Stimulated activated CD4-positive, alpha-beta T cell treated with anti-CD3 and anti-CD28 coated beads, Interleukin-4, amount 100 ng/mL, for 4 hours (primary cell): ENCODE measurements around the gene PIPOX.
A peak's percentile ranks its signal among the peaks of the same experiment; 100 is the strongest.

Experiments used
- DNase-seq, 2 experiments: peaks; one replicate each; pipeline ENCODE4 v3.0.0-alpha.2; 2020

PIPOX gene

DNA sequence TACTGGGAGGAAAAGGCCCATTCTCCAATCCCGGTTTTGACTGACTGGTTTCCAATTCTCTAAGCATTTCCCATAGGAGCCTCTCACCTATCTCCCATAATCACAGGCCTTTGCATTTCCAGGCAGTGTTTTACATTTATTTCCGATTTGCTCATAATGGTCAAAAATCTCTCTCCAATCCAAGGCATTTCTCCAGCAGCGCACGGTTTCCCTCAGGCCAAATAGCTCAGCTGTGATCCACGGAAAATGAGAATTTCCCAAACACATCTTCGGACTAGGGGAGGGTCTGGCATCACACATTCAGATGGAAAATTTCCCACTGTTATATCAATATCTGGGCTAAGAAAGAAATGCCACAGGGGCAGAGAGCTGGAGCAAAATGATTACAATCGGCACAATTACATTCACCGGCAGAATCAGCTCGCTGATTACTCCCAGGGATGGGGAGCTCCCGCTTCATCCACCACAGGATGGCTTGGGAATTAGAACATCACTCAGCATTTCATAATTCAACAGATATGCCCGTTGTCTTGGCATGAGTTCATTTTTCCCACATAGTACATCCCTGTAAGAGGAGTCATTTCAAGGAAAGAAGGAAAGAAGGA lies 6.7 kb downstream of the PIPOX start:
- DNase-seq: no peak

DNA sequence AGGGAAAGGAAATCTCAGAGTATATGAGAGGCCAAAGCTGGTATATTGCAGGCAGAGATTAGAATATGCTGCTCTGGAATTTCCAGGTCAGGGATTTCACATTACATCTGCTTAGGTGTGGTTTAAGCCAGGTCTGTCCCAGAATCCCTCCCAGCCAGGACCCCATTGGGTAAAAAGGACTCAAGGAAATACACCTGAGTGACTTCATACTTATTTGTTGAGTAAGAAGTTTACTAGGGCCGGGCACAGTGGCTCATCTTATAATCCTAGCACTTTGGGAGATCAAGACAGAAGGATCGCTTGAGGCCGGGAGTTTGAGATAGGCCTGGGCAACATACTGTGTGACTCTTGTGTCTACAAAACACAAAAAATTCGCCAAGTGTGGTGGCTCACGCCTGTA lies 7.2 kb downstream of the PIPOX start:
- no peak for DNase-seq

GRCh38 chr17:29051194-29051593 lies 8.3 kb downstream of the PIPOX start:
- DNase-seq: no peak

DNA sequence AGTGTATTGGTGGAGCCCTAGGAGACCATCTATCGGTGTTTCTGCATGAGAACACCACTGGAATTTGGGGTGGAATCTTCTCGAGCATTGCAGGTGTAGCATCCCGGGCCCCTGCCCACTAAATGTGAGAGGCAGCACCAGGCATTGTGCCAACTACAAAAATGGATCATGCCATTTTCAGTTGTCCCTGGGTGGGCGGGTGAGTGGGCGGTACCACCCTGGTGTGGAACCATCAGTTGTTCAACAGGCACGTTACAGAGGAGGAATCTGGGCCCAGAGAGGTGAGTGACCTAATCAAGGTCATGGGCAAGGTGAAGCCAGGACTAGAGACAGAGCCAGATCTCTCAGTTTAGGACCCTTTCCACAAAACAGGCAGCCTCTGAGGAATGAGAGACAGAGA lies 8.8 kb downstream of the PIPOX start:
- peak in 1 of 2 experiments; percentile 3 for DNase-seq

DNA sequence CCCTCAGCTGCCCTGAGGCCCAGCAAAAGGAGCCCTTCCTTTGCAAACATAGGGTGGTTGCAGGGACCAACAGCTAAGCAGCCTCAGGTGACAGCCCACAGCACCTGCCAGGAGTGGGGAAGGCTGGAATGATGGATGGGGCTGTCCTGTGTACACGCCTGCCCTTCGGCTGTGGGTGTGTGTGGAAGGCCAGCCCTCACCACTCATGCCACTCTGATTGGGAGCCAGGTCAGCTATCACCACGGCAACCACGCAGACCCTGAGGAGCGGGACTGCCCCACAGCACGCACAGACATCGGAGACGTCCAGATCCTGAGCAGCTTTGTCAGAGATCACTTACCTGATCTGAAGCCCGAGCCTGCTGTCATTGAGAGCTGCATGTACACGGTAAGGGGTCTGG lies 11.9 kb downstream of the PIPOX start:
- DNase-seq: no peak

- no peak for DNase-seq
Measured at GRCh38 chr17:29057361-29057760, 14.4 kb downstream of the PIPOX start.

DNA sequence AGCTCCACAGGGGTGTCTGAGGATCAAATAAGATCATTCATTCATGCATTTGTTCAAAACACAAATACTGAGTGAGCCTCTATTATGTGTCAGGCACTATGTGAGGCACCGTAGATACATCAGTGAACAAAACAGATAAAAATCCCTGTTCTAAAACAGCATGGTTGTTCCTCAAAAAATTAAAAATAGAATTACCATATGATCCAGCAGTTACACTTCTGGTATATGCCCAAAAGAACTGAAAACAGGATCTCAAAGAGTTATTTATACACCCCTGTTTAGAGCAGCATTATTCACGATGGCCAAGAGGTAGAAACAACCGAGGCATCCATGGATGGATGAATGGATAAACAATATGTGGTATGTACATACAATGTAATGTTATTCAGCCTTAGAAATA lies 15.4 kb downstream of the PIPOX start:
- no peak for DNase-seq

- DNase-seq: no peak
Measured at GRCh38 chr17:29059281-29059680, 16.3 kb downstream of the PIPOX start.

- no peak for DNase-seq
Measured at GRCh38 chr17:29060475-29060874, 17.5 kb downstream of the PIPOX start.

DNA sequence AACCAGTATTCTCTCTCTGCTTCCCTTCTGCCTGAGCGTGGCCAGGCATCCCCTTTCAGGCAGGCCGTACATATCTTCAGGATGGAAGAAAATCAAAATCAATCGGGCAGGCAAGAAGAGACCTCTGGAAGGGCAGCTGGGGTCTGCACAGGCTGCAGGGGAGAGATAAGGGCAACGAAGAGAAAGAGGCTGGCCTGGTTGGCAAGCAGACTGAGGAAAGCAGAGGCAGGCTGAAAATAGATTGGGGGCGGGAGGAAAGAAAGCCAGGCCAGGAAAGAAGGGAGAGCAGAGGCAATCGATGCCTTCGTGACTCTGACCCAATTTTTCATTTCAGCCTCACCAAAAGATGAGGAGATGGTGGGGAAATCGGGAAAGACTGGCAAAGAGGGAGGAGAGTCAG lies 18.1 kb downstream of the PIPOX start:
- no peak for DNase-seq

- DNase-seq: no peak
Measured at GRCh38 chr17:29062215-29062614, 19.3 kb downstream of the PIPOX start.

GRCh38 chr17:29063992-29064391 lies 21.1 kb downstream of the PIPOX start:
- no peak for DNase-seq

GRCh38 chr17:29066047-29066446 lies 23.1 kb downstream of the PIPOX start:
- no peak for DNase-seq

DNA sequence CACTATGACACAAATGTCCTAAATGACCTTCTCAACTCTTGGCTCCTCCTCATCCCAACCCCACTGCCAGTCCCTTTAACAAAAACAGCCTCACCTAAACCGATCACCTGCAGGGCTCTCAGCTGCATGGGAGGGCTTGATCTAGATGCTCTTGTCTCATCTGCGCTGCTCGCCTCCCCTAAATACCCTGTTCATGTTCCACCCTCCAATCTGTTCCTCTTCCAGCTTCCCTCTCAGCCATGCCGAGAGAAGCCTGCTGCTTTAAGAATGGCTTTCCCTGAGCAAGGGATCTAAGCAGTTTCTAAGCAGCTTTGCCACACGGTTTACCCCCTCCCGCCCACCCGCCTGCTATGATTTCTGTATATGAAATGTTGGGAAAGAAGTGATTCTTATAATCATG lies 23.7 kb downstream of the PIPOX start:
- DNase-seq: no peak

DNA sequence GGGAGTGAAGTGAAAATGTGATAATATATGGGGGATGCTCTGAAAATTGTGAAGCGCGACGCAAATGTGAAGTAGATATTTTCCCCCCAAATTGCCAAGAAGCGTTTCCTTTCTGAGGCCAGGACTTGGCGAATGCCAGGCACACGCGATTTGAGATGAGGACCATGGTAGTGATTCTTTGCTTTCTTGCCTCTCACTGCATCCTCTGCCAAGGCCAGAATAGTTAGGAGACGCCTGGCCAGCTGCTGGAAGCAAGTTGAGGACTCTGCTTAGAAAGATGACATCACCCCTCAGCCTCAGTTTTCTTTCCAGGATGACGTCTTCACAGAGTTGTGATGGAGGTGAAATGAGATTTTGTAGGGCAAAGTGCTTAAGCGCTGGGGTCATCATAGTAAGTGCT lies 25.9 kb downstream of the PIPOX start:
- DNase-seq: no peak

DNA sequence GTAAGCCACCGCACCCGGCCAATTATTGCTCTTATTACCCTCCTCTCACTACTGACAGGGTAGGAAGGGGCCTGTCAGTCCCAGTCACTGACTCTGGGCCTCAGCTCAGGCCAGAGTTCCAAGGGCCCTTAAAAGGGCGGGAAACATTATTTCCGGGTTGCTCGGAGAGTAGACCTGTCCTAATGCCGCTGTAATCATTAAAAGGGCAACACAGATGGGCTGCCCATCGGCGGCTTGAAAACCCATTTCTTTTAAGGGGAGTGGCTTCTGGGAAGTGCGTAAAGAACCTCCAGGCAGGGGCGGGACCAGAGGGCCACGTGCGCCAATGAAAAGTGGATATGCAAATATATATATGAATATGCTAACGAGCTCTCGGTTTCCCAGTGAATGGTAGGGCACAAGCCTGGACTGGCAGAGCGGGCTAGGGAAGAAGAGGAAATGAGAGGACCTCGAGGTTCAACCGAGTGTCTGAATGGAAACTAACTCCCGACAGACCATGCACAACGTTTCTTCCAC lies 26.6 kb downstream of the PIPOX start:
- no peak for DNase-seq

- no peak for DNase-seq
Measured at GRCh38 chr17:29070308-29070707, 27.4 kb downstream of the PIPOX start.

DNA sequence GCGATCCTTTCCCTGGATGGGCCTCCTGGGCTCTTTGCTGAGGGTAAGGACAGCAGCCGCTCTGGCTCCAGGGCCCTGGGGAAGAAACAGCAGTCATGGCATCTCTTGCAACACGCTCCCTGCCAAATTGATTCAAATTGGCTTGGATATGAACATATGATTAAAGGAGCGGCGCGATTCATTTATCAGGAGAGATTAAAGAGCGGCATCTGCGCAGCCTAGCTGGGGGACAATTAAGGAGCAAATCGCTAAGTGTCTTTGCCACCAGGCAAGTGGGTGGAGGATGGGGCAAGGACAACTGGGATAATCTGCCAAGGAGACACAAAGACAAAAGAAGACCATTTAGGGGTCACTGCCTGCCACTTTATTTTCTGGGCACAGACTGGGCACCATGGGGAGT lies 27.8 kb downstream of the PIPOX start:
- no peak for DNase-seq

DNA sequence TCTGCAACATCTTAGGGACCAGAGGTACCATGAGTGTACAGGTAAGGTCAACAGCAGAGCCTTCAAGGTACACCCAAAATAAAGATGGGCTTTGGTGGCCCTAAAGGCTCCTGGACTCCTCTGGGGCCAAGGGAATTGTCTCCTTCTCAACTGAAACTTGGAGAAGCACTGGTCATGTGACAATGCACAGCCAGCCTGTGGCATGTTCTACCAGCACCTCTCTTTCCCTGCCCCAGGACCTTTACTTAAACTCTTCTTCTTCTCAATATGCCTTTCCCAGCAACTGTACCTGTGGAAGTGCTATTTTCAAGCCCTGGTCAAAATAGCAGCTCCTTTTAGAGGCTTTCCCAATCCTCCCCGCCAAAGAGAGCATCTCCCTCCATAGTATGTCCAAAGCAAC lies 28.4 kb downstream of the PIPOX start:
- DNase-seq: no peak

GRCh38 chr17:29073045-29073444 lies 30.1 kb downstream of the PIPOX start:
- no peak for DNase-seq

DNA sequence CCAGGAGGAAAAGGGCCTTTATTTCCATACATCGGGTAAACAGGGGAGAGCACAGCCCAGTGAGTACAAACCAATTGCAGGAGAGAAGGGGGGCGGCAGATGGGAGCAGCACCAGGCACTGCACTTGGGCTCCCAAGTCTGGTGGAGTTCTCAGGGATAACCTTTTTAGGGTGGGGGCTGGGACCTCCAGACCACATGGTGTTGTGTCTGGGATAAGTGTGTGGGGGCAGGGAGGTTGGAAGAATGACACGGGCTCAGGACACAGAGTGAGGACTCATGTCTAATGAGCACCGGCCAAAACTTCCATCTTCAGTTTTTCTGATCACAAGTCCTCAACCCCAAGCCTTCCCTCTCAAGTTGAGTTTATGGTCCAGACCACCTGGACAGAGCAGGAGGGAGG lies 30.6 kb downstream of the PIPOX start:
- DNase-seq: no peak

DNA sequence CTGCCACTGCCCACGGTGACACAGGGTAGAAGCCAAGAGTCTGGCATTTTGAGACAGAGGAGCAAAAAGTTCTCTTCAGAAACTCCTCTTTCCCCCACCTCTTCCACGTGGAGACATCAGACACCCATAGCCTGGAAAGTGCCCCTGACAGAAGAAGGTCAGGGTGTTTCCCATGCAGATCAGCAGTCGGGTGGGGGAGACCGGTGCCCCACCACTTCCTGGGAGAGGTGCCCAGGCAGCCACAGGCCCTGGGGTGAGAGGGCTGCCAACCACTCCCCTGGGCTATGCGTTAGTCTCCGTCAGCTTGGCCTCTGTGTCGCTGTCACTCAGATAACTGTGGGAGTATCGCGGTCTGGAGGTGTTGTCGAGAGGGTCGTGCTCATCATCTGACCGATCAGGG lies 31.5 kb downstream of the PIPOX start:
- DNase-seq: no peak

- DNase-seq: no peak
Measured at GRCh38 chr17:29076087-29076486, 33.1 kb downstream of the PIPOX start.

DNA sequence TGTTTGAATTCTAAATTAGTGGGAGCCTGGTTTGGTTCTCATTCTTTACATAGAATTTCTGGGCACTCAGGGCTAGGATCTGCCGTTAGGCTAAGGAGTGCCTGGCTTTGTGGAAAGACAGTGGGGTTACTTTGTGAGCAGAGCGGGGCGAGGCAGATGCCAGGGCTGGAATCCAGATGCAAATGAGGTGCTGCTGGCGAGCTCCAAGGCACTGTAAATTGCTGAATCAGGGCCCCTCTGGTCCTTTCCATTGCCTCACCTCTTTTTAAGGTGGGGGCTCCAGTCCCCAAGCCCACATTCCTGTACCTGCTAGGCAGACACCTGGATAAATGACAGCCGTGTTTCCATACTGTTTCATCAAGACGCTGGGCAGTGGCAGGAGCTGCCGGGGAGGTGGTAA lies 33.8 kb downstream of the PIPOX start:
- DNase-seq: no peak

GRCh38 chr17:29077320-29077719 lies 34.4 kb downstream of the PIPOX start:
- no peak for DNase-seq
